ENCODE data around the gene LRCOL1.

DNA sequence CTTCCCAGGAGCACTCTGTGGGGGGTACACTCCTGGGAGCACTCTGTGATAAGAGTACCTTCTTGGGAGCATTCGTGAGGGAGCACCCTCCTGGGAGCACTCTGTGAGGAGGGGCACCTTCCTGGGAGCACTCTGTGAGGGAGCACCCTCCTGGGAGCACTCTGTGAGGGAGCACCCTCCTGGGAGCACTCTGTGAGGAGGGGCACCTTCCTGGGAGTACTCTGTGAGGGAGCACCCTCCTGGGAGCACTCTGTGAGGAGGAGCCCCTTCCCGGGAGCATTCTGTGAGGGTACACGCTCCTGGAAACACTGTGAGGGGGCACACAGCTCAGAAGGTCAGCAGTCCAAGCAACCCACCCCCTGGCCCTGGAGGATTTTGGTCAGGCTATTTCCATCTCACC is 22.6 kb downstream of the LRCOL1 start:
- TF ChIP-seq, protein P1, sequence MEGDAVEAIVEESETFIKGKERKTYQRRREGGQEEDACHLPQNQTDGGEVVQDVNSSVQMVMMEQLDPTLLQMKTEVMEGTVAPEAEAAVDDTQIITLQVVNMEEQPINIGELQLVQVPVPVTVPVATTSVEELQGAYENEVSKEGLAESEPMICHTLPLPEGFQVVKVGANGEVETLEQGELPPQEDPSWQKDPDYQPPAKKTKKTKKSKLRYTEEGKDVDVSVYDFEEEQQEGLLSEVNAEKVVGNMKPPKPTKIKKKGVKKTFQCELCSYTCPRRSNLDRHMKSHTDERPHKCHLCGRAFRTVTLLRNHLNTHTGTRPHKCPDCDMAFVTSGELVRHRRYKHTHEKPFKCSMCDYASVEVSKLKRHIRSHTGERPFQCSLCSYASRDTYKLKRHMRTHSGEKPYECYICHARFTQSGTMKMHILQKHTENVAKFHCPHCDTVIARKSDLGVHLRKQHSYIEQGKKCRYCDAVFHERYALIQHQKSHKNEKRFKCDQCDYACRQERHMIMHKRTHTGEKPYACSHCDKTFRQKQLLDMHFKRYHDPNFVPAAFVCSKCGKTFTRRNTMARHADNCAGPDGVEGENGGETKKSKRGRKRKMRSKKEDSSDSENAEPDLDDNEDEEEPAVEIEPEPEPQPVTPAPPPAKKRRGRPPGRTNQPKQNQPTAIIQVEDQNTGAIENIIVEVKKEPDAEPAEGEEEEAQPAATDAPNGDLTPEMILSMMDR (conservative IDR thresholded peaks at IDR 0.05; ENCODE audit: low read length) = no peak
- no peak for TF ChIP-seq EZH2phosphoT487 (IDR thresholded peaks at IDR 0.05; ENCODE audit: borderline replicate concordance)
